GM12801 (cell line): ENCODE results near the gene AFM.

ENCODE experiments used
- CTCF ChIP-seq: IDR thresholded peaks from one replicate; pipeline ENCODE4 v1.5.1; 2011; ENCODE audit warnings: control low read depth; ENCODE audit not compliant: insufficient read length; ENCODE audit errors: extremely low read depth

The AFM gene

GRCh38 chr4:73459048-73459421 is 22.5 kb upstream of the AFM start:
- TF ChIP-seq CTCF, result no peak

- TF ChIP-seq CTCF, result no peak
These were observed 20.5 kb upstream of the AFM start for GRCh38 chr4:73460913-73461522.

GRCh38 chr4:73468170-73468569 is 13.4 kb upstream of the AFM start:
- no peak for TF ChIP-seq CTCF

- no peak for TF ChIP-seq CTCF
These were observed 10.8 kb upstream of the AFM start for GRCh38 chr4:73470728-73471127.

GRCh38 chr4:73477176-73477575 is 4.4 kb upstream of the AFM start:
- no peak for TF ChIP-seq CTCF

- TF ChIP-seq CTCF, result no peak
These were observed 2.2 kb upstream of the AFM start for GRCh38 chr4:73479323-73479722.

GRCh38 chr4:73485085-73485484 is 3.5 kb downstream of the AFM start:
- TF ChIP-seq CTCF, result no peak

- TF ChIP-seq CTCF, result no peak
These were observed 4.1 kb downstream of the AFM start for GRCh38 chr4:73485596-73485995.
